GM18507 (cell line): ENCODE data around the gene RPN1.
"Not testable (repeated sequence)": the region's sequence is repeated elsewhere in the genome, so short reads cannot be mapped to it uniquely, and the experiment has no call there.

Source experiments
- DNase-seq: peaks from one replicate; pipeline ENCODE4 v3.0.0; 2011; ENCODE audit warnings: low read depth; ENCODE audit not compliant: insufficient read length; ENCODE audit errors: extremely low spot score
- FAIRE-seq: peaks from 2 replicates; lab custom pipeline; 2011; peaks lifted over from hg19 to GRCh38; lab: Jason Lieb, UNC

RPN1 gene

GRCh38 chr3:128653993-128654805, 3.6 kb upstream of the RPN1 start:
- FAIRE-seq, DNase-seq: not testable (repeated sequence)

GRCh38 chr3:128653383-128653992, 2.9 kb upstream of the RPN1 start:
- FAIRE-seq, DNase-seq: not testable (repeated sequence)

- DNase-seq (no peak), FAIRE-seq (no peak)
Measured at GRCh38 chr3:128648940-128649663, 1.5 kb downstream of the RPN1 start.

GRCh38 chr3:128648402-128648801, 2.2 kb downstream of the RPN1 start:
- FAIRE-seq (no peak), DNase-seq (no peak)

GRCh38 chr3:128647307-128647706, 3.3 kb downstream of the RPN1 start:
- no peak for DNase-seq
- no peak for FAIRE-seq

GRCh38 chr3:128634075-128634611, 16.5 kb downstream of the RPN1 start:
- FAIRE-seq (no peak), DNase-seq (no peak)

GRCh38 chr3:128632301-128632700, 18.3 kb downstream of the RPN1 start:
- DNase-seq (no peak), FAIRE-seq (no peak)

- FAIRE-seq (no peak), DNase-seq (no peak)
Measured at GRCh38 chr3:128629936-128630335, 20.7 kb downstream of the RPN1 start.

- FAIRE-seq: no peak
- no peak for DNase-seq
Measured at GRCh38 chr3:128625409-128625945, 25.1 kb downstream of the RPN1 start.

- FAIRE-seq (no peak), DNase-seq (no peak)
Measured at GRCh38 chr3:128624526-128625138, 26.0 kb downstream of the RPN1 start.

GRCh38 chr3:128623762-128624176, 26.8 kb downstream of the RPN1 start:
- FAIRE-seq (no peak), DNase-seq (no peak)

GRCh38 chr3:128621931-128622330, 28.7 kb downstream of the RPN1 start:
- no peak for DNase-seq
- no peak for FAIRE-seq

GRCh38 chr3:128621234-128621633, 29.4 kb downstream of the RPN1 start:
- no peak for DNase-seq
- FAIRE-seq: no peak

- no peak for DNase-seq
Measured at GRCh38 chr3:128620268-128620691, 30.3 kb downstream of the RPN1 start.

GRCh38 chr3:128619146-128619890, 31.3 kb downstream of the RPN1 start:
- DNase-seq: no peak

More at GRCh38 chr3:128620268-128620691, 30.3 kb downstream of the RPN1 start:
- no peak for FAIRE-seq

GRCh38 chr3:128618398-128618726, 32.3 kb downstream of the RPN1 start:
- no peak for FAIRE-seq
- DNase-seq: no peak

More at GRCh38 chr3:128619146-128619890, 31.3 kb downstream of the RPN1 start:
- no peak for FAIRE-seq

GRCh38 chr3:128617557-128618397, 32.8 kb downstream of the RPN1 start:
- FAIRE-seq: peak; percentile 99

GRCh38 chr3:128617270-128617556, 33.4 kb downstream of the RPN1 start:
- FAIRE-seq (no peak), DNase-seq (no peak)

More at GRCh38 chr3:128617557-128618397, 32.8 kb downstream of the RPN1 start:
- DNase-seq: peak; percentile 100
